Fibroblast of upper back skin (primary cell): ENCODE data around the gene ARL8B.

Experiments used
- DNase-seq: peaks from one replicate; pipeline ENCODE4 v3.0.0-alpha.2; 2013

ARL8B gene

DNA sequence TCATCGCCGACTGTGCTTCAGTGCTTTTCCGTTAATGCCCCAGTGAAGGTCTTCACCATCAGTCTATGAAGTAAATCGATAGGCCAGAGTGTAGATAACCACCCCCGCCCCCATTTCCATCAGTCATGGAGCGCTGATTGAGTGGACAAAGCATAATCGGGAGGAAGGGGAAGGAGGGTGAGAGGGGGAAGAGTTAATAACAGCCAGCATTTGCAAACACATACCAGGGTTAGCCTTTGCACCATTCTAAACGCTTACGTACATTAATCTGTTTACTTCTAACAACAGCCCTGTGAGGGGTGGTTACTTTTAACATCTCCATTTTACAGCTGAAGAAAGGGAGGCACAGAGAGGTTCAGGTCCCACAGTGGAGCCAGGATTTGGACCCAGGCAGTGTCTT is 92.3 kb downstream of the ARL8B start:
- no peak for DNase-seq

DNA sequence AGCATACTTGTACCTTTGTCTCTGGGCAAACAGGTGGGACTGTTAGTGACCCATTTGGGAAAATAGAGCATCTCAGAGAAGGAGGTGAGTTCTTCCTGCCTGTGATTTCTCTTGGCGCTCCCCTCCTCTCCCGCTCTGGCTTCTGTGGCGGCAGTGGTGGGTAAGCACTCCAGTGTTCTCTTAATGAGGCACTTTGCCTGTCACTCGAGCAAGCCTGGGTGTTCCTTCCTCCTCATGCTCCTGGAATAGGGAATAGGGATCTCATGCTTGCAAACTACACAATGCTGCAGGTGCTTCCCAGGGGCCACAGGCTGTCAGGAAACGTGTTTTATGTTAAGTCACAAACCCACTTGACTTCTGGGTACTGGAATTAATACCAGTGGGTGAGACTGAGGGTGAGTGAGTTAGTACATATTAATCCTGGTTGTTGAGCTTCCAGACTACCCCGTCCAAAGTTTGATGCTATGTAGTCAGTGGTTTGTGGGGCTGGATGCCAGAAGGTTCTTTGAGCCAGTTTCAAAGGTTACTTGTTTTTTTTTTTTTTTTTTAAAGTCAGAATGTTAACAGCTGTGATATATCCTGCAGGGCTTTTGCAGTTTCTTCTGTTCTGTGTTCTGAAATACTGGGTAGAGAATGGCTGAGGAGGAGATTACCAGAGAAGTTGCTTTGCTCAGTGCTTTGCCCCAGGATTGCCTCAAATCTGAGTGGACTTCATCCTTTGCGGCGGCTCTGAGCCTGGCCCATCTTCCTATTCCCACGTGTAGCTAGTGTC is 95.9 kb downstream of the ARL8B start:
- peak; percentile 66 for DNase-seq

DNA sequence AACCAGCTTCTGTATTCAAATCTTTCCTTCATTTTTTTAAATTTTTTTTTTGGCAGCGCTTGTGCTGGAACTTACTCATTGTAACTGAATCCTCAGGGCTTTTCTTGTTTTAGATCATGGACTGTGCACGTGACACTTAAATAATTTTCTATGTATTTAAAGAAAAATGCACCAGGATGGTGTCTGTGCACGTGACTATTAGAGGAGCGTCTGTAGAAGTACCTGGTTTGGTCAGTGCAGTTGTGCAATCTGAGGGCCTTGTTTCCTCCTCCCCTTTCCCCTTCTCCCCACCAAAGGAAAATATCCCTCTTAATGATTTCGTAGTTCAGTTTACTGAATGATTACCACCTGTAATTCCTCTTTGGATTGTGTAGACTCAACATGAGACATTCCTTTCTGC is 96.7 kb downstream of the ARL8B start:
- no peak for DNase-seq

DNA sequence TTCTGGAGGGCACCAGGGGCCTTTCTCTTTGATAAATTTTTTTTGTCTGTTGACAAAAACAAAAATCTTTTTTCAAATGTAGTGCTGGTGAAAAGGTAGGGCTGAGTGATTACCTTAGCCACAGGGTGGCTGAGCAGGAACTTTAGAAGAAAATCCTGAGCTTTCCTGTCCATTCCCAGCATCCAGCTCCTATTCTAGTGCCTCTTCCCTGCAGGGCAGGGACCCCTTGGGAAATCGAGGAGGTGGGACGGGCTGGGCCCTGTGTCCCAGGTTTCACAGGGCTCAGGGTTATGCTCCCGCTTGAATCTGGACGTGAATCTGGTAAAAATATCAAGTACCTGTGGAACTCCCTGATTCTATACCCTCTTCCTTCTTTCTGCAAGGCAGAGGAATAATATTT is 97.1 kb downstream of the ARL8B start:
- no peak for DNase-seq

DNA sequence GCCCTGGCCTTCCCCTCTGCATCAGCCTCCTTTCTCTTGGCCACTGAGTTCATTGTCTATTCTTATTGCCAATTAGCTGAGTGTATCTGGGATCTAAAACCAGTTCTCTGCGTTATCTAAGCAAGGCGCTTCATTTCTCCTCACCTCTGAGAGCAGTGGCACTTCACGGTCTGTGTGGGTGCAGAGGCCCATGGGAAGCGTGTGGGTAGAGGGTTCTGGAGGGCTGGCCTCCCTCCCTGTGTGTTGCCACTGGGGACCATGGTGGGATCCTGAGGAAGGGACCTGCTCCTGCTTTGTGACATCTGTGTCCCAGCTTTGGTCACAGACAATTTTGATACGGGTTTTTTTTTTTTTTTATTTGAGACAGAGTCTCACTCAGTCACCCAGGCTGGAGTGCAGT is 98.1 kb downstream of the ARL8B start:
- no peak for DNase-seq

DNA sequence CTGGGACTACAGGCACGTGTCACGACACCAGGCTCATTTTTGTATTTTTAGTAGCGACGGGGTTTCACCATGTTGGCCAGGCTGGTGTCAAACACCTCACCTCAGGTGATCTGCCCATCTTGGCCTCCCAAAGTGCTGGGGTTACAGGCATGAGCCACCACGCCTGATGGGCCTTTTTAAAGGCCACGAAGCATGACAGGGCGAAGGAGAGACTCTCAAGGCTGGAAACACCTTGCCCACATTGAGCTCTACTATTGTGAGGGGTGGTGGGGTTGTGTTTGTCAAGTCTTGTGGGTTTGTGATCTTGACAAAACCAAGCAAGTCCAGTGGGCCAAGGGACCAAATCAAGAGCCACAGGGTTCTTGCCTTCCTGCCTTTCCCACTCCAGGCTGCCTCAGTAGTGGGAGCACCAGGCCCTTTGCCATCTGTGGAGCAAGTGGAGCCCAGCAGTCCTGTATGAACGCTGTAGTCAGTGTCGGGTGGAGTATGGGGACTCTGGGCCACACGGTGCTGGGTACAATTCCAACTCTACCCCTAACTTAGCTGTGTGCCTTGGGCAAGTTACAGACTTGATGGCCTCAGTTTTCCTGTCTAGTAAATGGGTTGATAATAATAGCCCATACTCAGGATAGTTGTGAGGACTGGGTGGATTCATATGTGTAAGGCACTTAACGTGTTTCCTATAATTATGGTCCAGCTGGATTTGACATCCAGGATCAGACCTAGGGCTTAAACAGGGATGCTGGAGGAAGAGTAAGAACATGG is 98.8 kb downstream of the ARL8B start:
- DNase-seq, result no peak

DNA sequence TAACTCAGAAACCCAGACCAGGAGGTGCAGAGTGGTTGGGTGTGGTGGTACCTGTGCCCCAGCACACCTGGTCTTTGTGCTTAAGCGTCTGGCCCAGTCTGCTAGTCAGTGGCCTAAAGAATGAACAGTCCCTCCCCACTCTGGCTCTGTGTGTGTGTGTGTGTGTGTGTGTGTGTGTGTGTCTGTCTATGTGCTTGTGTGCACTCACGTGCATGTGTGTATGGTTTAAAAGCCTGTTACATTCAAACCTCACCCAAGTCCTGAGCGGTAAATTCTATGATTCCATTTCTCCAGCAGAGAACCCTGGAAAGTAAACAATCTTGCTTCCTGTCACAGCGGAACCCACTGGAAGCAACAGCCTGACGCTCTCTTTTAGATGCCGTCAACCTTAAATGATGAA is 99.6 kb downstream of the ARL8B start:
- DNase-seq, result no peak

DNA sequence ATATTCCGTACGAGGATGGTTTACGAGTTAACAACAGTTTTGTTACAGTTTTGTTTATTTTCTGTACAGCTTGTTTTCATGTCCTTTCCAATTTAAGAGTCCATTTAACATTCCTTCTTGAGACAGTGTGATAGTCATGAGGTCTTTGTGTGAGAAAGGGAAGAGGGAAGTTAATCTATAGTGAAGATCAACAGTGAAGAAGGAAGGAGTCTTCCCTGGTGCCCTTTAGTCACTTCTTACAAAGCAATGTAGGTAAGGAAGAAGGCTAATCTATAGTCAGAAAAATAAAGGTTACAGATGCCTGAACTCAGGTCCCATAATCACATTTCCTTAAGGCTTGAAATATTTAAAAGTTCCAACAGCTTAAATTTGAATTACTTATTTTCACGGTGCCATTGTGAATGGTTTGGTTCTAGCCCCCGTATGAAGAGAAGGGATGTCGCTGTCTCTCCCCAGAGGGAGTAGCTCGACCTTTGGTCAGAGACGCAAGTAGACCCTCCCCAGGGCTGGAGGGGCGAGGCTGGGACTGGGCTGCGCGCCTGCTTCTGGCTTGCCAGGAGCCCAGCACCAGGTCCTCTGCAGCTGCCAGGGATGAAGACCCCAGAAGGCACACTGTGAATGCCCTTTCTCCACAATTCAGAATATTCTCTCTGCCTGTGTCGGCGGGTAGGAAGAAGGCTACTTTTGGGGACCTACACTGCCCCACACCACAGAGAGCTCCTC is 100.4 kb downstream of the ARL8B start:
- DNase-seq, result no peak

DNA sequence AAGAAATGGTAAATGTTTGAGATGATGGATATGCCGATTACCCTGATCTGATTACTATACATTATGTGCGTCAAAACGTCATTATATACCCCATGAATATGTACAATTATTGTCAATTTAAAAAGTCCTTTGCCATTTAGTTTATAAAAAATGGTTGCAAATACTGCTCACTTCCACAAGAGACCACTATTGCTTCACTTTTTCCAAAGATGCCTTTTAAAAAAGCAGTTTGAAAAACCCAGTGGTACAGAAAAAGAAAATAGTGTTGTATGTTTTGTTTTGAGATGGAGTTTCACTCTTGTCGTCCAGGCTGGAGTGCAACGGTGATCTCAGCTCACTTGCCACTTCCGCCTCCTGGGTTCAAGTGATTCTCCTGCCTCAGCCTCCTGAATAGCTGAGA is 104.7 kb downstream of the ARL8B start:
- DNase-seq, result peak; percentile 54

DNA sequence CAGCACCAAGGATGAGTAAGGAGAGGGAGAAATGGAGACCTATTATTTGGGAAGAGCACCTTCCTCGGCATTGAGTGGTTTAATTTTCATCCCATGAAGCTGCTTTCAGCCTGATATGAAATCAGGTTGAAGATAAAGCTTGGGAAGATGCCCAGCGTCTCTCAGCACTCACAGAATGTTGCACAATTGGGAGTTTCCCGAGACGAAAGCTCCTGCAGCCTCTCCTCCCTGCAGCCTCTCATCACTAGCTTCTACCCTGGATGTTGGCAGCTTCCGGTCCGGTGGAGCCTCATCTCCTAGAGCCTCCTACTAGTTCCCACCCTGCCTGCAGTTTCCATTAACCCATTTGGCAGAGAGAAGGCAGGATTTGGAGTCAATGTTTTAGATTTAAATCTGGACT is 105.7 kb downstream of the ARL8B start:
- DNase-seq, result no peak

DNA sequence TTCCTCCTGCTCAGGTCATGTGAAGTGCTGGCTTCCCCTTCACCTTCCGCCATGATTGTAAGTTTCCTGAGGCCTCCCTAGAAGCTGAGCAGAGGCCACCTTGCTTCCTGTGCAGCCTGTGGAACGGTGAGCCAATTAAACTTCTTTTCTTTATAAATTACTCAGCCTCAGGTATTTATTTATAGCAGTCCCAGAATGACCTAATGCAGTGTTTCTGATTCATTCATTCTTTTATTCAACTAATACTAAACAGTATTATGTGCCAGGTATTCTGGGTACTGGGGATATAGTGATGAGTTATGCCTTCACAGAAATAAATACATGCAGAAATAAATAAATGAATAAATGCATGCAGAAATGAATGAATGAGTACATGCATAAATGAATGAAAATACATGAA is 107.3 kb downstream of the ARL8B start:
- no peak for DNase-seq
